GM20431 (cell line): Measurements from ENCODE around the gene POU2F3.

Experiments
- in situ Hi-C: fragments of 300-500 bp; cut with MseI, MboI; formaldehyde crosslinking; loops from one replicate; pipeline ENCODE4 v1.15.0; 2020; ENCODE audit warnings: low sequenced_read_pairs; ENCODE audit not compliant: unreplicated experiment

POU2F3 gene

GRCh38 chr11:120209746-120210625 is 30.0 kb upstream of the POU2F3 start:
- in situ Hi-C loops = no loop called here

- in situ Hi-C loops = no loop called here
These were observed 29.1 kb upstream of the POU2F3 start, which contains the start of gene OAF for GRCh38 chr11:120210626-120211521. Gene OAF, plus strand, starts transcription at chr11:120211032. Its CDS starts 248 bp downstream, at chr11:120211280.

- in situ Hi-C loops = no loop called here
These were observed 28.2 kb upstream of the POU2F3 start for GRCh38 chr11:120211522-120212258.

- in situ Hi-C loops = no loop called here
These were observed 27.6 kb upstream of the POU2F3 start for GRCh38 chr11:120212259-120212878.

GRCh38 chr11:120212926-120213325 is 27.0 kb upstream of the POU2F3 start:
- in situ Hi-C loops = no loop called here

GRCh38 chr11:120214581-120214980 is 25.4 kb upstream of the POU2F3 start:
- in situ Hi-C loops = no loop called here

GRCh38 chr11:120215634-120216033 is 24.3 kb upstream of the POU2F3 start:
- in situ Hi-C loops = no loop called here

GRCh38 chr11:120216426-120217102 is 23.4 kb upstream of the POU2F3 start:
- in situ Hi-C loops = no loop called here

GRCh38 chr11:120217526-120217925 is 22.4 kb upstream of the POU2F3 start:
- in situ Hi-C loops = no loop called here

- in situ Hi-C loops = no loop called here
These were observed 21.8 kb upstream of the POU2F3 start for GRCh38 chr11:120217941-120218694.

GRCh38 chr11:120218695-120219033 is 21.3 kb upstream of the POU2F3 start:
- in situ Hi-C loops = no loop called here

GRCh38 chr11:120219232-120219937 is 20.6 kb upstream of the POU2F3 start:
- in situ Hi-C loops = no loop called here

GRCh38 chr11:120219938-120220746 is 19.8 kb upstream of the POU2F3 start:
- in situ Hi-C loops = loop anchor here (10.0 kb wide), 1 partner anchor 45 kb away; no protein-coding TSS in a partner anchor

- in situ Hi-C loops = loop anchor here (10.0 kb wide), 1 partner anchor 46 kb away; no protein-coding TSS in a partner anchor
These were observed 19.2 kb upstream of the POU2F3 start for GRCh38 chr11:120220747-120221037.

- in situ Hi-C loops = loop anchor here (10.0 kb wide), 1 partner anchor 46 kb away; no protein-coding TSS in a partner anchor
These were observed 18.7 kb upstream of the POU2F3 start for GRCh38 chr11:120221115-120221752.

- in situ Hi-C loops = loop anchor here (10.0 kb wide), 1 partner anchor 48 kb away; no protein-coding TSS in a partner anchor
These were observed 17.0 kb upstream of the POU2F3 start for GRCh38 chr11:120222916-120223315.

- in situ Hi-C loops = loop anchor here (10.0 kb wide), 1 partner anchor 49 kb away; no protein-coding TSS in a partner anchor
These were observed 16.1 kb upstream of the POU2F3 start for GRCh38 chr11:120223793-120224192.
